GM12873 (cell line): ENCODE measurements around the gene HS3ST5.

Experiments used
- CTCF ChIP-seq: IDR thresholded peaks from 2 replicates; pipeline ENCODE4 v1.5.1; 2012; ENCODE audit warnings: low read depth, mild to moderate bottlenecking, moderate library complexity, low read length, control low read depth; ENCODE audit not compliant: insufficient read depth; ENCODE audit errors: missing control alignments

The HS3ST5 gene

GRCh38 chr6:114058435-114058834 is 284.4 kb downstream of the HS3ST5 start:
- TF ChIP-seq CTCF, result no peak

- no peak for TF ChIP-seq CTCF
These were observed 287.1 kb downstream of the HS3ST5 start for GRCh38 chr6:114055763-114056162.

GRCh38 chr6:114055349-114055748 is 287.5 kb downstream of the HS3ST5 start:
- no peak for TF ChIP-seq CTCF

GRCh38 chr6:114053791-114054190 is 289.0 kb downstream of the HS3ST5 start:
- TF ChIP-seq CTCF, result no peak

GRCh38 chr6:114052141-114052540 is 290.7 kb downstream of the HS3ST5 start:
- no peak for TF ChIP-seq CTCF

GRCh38 chr6:114051031-114051430 is 291.8 kb downstream of the HS3ST5 start:
- no peak for TF ChIP-seq CTCF

- TF ChIP-seq CTCF, result no peak
These were observed 293.4 kb downstream of the HS3ST5 start for GRCh38 chr6:114049367-114049966.
